GM23338 (cell line): ENCODE data around the gene ABCA5.

Experiments
- CTCF ChIP-seq, 2 experiments: fragments of 200-600 bp in 1 of 2; sonication (generic) in 1 of 2; conservative IDR thresholded peaks; 2 replicates each; pipeline versions ENCODE4 v1.5.1 to v1.6.1; 2016 to 2017; ENCODE audit warnings: antibody characterized with exemption in 2 of 2, low read depth in 2 of 2, mild to moderate bottlenecking in 2 of 2, moderate library complexity in 1 of 2
- EZH2 ChIP-seq: fragments of 200-600 bp; sonication (generic); IDR thresholded peaks from one replicate; pipeline ENCODE4 v1.8.0; 2017; ENCODE audit warnings: antibody characterized with exemption, mild to moderate bottlenecking, low read depth; ENCODE audit not compliant: unreplicated experiment
- EZH2phosphoT487 ChIP-seq: fragments of 200-600 bp; sonication (generic); IDR thresholded peaks from one replicate; pipeline ENCODE4 v1.8.1; 2018; ENCODE audit warnings: antibody characterized with exemption; ENCODE audit not compliant: unreplicated experiment
- POLR2AphosphoS5 ChIP-seq: IDR thresholded peaks from 2 replicates; pipeline ENCODE4 v1.6.1; 2016; ENCODE audit warnings: antibody characterized with exemption, low read depth

- no peak for TF ChIP-seq CTCF (conservative IDR thresholded peaks at IDR 0.05; ENCODE audit: low read depth in 2 of 2)
- no peak for TF ChIP-seq EZH2
- TF ChIP-seq POLR2AphosphoS5 = no peak
- no peak for TF ChIP-seq EZH2phosphoT487
Observed at GRCh38 chr17:69245617-69246016, 81.3 kb downstream of the ABCA5 start.
